GM12878 (cell line): ENCODE data around the gene HHIPL1. TPM values are rescaled to one million over a fixed set of nuclear protein-coding genes. Genes with fewer than 3 reads are reported as not detected.

Experiments used
- ATAC-seq: fragments of 200-7000 bp; cut with Tn5 transposase; 3 replicates; pipeline ENCODE4 v1.9.1; 2020; ENCODE audit warnings: mild to moderate bottlenecking, moderate library complexity
- BruUV-seq: library from RNA; stranded (reverse); fragments of 400-500 nt; replicated peaks from 2 replicates; lab custom pipeline; 2021; lab: Mats Ljungman, UMichigan
- CTCF ChIA-PET: fragments of 300-600 bp; sonication (Branson Sonifier 250); formaldehyde crosslinking; extraction: SDS; loops from one replicate; lab custom pipeline; 2021; ENCODE audit warnings: inconsistent platforms; lab: Yijun Ruan, JAX
- POLR2A ChIA-PET: fragments of 350-600 bp; formaldehyde crosslinking; extraction: SDS; loops from one replicate; lab custom pipeline; 2021; ENCODE audit warnings: inconsistent platforms; lab: Charles Lee
- RAD21 ChIA-PET: fragments of 300-600 bp; sonication (Branson Sonifier 250); formaldehyde crosslinking; loops from one replicate; lab custom pipeline; 2023; ENCODE audit warnings: antibody characterized with exemption; ENCODE audit not compliant: unreplicated experiment; lab: Charles Lee
- SMC1A ChIA-PET: fragments of 300-600 bp; sonication (Branson Sonifier 250); formaldehyde crosslinking; loops from one replicate; lab custom pipeline; 2023; ENCODE audit not compliant: unreplicated experiment, uncharacterized antibody; lab: Charles Lee
- DNase-seq: peaks from one replicate; pipeline ENCODE4 v3.0.0-alpha.2; 2011; ENCODE audit warnings: low read depth, low spot score
- FAIRE-seq: peaks from 3 replicates; lab custom pipeline; 2011; peaks lifted over from hg19 to GRCh38; lab: Jason Lieb, UNC
- H2AFZ ChIP-seq: 2 replicates; pipeline ENCODE4 v1.6.0; 2011; ENCODE audit warnings: low read depth, low read length, control low read depth; ENCODE audit not compliant: control insufficient read depth
- H3K27ac ChIP-seq: 2 replicates; pipeline ENCODE4 v1.5.1; 2011; ENCODE audit warnings: control low read depth; ENCODE audit not compliant: control insufficient read depth, insufficient read depth
- H3K27me3 ChIP-seq, 2 experiments: replicated peaks in 1 of 2; 2 replicates each; pipeline versions ENCODE4 v1.6.0 to v1.6.1; 2011; ENCODE audit warnings: low read length in 1 of 2; ENCODE audit not compliant: control insufficient read depth in 2 of 2, insufficient read depth in 2 of 2
- H3K36me3 ChIP-seq, 2 experiments: 2 replicates each; pipeline ENCODE4 v1.5.1; 2011; ENCODE audit warnings: low read length in 1 of 2; ENCODE audit not compliant: control insufficient read depth in 2 of 2, insufficient read depth in 2 of 2
- H3K4me1 ChIP-seq: 2 replicates; pipeline ENCODE4 v1.6.1; 2011; ENCODE audit warnings: mild to moderate bottlenecking, low read length, moderate library complexity, mixed read lengths; ENCODE audit not compliant: control insufficient read depth, insufficient read depth
- H3K4me2 ChIP-seq: 2 replicates; pipeline ENCODE4 v1.6.0; 2011; ENCODE audit warnings: control low read depth; ENCODE audit not compliant: control insufficient read depth, insufficient read depth
- H3K4me3 ChIP-seq: fragments of 200-600 bp; sonication (generic); 2 replicates; pipeline ENCODE4 v1.5.1; 2016
- H3K79me2 ChIP-seq: 2 replicates; pipeline ENCODE4 v1.6.0; 2011; ENCODE audit warnings: low read length; ENCODE audit not compliant: control insufficient read depth, insufficient read depth
- H3K9ac ChIP-seq: 2 replicates; pipeline ENCODE4 v1.8.0; 2011; ENCODE audit warnings: low read length, control low read depth, mixed read lengths; ENCODE audit not compliant: control insufficient read depth, insufficient read depth
- H3K9me3 ChIP-seq: replicated peaks from 3 replicates; pipeline ENCODE4 v1.5.1; 2011; ENCODE audit warnings: mild to moderate bottlenecking, low read length; ENCODE audit not compliant: control insufficient read depth, insufficient read depth
- H4K20me1 ChIP-seq: 2 replicates; pipeline ENCODE4 v1.6.0; 2011; ENCODE audit not compliant: control insufficient read depth, insufficient read depth
- CREB1 ChIP-seq: IDR thresholded peaks from 2 replicates; pipeline ENCODE4 v1.6.1; 2012; ENCODE audit warnings: low read depth, mild to moderate bottlenecking, inconsistent platforms
- SUZ12 ChIP-seq: fragments of 200-600 bp; sonication (generic); IDR thresholded peaks from one replicate; pipeline ENCODE4 v1.6.1; 2018; ENCODE audit warnings: antibody characterized with exemption, mild to moderate bottlenecking; ENCODE audit not compliant: unreplicated experiment
- WGBS: methylation state at CpG from one replicate; pipeline ENCODE4 v1.1.6; 2016; ENCODE audit warnings: low lambda C conversion rate; ENCODE audit not compliant: insufficient replicate concordance, insufficient coverage; ENCODE audit errors: missing lambda C conversion rate; 5-methylcytosine and 5-hydroxymethylcytosine counted together
- in situ Hi-C: fragments of 300-500 bp; cut with MboI; formaldehyde crosslinking; loops from 9 replicates; pipeline ENCODE4 v1.14.3; 2018; ENCODE audit warnings: mixed read lengths
- intact Hi-C: fragments of 100-400 bp; cut with micrococcal nuclease; formaldehyde crosslinking; loops from one replicate; pipeline ENCODE4 v1.14.2; 2022; ENCODE audit not compliant: unreplicated experiment
- polyA plus RNA-seq, 11 experiments: library from polyadenylated mRNA; depleted of rRNA in 4 of 11; unstranded in 6 of 11; stranded (reverse) in 5 of 11; fragments of >200 nt; fragmentation: Nextera tagmentation in 4 of 11; fragmentation: Illumina TruSeq in 1 of 11; extraction: Ambion mirVana in 4 of 11; extraction: Trizol in 1 of 11; gene quantifications; 1 replicate in 1 of 11; 2 replicates in 10 of 11; pipeline versions ENCODE4 v1.2.1 to v1.2.3, GENCODE V29; 2011 to 2016; ENCODE audit warnings: inconsistent platforms in 2 of 11, missing spikeins in 2 of 11, low read depth in 1 of 11
- total RNA-seq, 4 experiments: library from RNA; depleted of rRNA in 3 of 4; stranded (reverse); fragments of >200 nt in 3 of 4; fragmentation: Illumina TruSeq in 1 of 4; extraction: Trizol in 1 of 4; gene quantifications; 2 replicates each; pipeline versions ENCODE4 v1.2.1 to v1.2.3, GENCODE V29; 2013 to 2021
- TF ChIP-seq, protein P1 (sequence below): fragments of 450-650 bp; IDR thresholded peaks from 2 replicates; pipeline ENCODE4 v1.6.1; 2016; ENCODE audit warnings: mild to moderate bottlenecking
- TF ChIP-seq, protein P2 (sequence below): fragments of 150-350 bp; IDR thresholded peaks from 2 replicates; pipeline ENCODE4 v1.6.1; 2016; ENCODE audit warnings: low read depth, low read length
- TF ChIP-seq, protein P3 (sequence below): IDR thresholded peaks from 2 replicates; pipeline ENCODE4 v1.6.1; 2012; ENCODE audit warnings: low read depth, low read length, improper control_type of control experiment

The HHIPL1 gene
- total and polyA plus RNA-seq, 10 of the 15 experiments (the other 5 are each of a cell fraction or from before 2014, with no cell fraction given), result 0.09 TPM; not detected in 9

DNA sequence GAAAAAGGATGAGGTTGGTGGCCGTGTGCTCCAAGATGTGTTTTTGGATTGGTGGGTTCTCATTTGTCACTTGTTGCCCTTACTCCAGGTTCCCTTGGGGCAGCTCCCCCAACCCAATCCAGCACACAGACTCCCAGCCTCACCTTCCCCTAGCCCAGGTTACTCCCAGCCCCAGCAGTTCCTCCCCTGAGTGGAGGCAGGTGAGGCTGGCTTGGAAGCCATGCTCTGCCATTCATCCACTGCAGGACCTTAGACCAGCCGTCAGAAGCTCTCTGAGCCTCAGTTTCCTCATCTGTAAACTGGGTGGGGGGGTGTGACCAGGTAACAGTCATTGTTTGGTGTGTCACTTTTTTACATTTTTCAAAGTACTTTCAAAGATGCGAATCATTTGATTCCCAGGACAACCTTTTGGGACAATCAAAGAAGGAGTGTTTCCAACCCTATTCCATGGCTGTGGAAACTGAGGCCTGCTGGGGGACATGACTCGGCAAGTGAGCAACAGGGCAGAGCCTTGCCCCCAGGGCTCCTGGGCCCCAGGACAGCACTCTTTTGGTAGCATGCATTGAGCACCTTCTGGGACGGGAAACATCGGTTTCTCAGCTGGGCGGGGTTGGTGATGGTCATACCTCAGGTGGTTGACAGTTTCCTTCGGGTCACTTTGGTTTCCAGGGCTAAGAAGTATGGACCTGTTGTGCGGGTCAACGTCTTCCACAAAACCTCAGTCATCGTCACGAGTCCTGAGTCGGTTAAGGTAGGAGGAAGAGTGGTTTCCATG is 46.4 kb downstream of the HHIPL1 start (continued):
- TF ChIP-seq, protein P1, sequence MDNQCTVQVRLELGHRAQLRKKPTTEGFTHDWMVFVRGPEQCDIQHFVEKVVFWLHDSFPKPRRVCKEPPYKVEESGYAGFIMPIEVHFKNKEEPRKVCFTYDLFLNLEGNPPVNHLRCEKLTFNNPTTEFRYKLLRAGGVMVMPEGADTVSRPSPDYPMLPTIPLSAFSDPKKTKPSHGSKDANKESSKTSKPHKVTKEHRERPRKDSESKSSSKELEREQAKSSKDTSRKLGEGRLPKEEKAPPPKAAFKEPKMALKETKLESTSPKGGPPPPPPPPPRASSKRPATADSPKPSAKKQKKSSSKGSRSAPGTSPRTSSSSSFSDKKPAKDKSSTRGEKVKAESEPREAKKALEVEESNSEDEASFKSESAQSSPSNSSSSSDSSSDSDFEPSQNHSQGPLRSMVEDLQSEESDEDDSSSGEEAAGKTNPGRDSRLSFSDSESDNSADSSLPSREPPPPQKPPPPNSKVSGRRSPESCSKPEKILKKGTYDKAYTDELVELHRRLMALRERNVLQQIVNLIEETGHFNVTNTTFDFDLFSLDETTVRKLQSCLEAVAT, result no peak
- TF ChIP-seq, protein P2, sequence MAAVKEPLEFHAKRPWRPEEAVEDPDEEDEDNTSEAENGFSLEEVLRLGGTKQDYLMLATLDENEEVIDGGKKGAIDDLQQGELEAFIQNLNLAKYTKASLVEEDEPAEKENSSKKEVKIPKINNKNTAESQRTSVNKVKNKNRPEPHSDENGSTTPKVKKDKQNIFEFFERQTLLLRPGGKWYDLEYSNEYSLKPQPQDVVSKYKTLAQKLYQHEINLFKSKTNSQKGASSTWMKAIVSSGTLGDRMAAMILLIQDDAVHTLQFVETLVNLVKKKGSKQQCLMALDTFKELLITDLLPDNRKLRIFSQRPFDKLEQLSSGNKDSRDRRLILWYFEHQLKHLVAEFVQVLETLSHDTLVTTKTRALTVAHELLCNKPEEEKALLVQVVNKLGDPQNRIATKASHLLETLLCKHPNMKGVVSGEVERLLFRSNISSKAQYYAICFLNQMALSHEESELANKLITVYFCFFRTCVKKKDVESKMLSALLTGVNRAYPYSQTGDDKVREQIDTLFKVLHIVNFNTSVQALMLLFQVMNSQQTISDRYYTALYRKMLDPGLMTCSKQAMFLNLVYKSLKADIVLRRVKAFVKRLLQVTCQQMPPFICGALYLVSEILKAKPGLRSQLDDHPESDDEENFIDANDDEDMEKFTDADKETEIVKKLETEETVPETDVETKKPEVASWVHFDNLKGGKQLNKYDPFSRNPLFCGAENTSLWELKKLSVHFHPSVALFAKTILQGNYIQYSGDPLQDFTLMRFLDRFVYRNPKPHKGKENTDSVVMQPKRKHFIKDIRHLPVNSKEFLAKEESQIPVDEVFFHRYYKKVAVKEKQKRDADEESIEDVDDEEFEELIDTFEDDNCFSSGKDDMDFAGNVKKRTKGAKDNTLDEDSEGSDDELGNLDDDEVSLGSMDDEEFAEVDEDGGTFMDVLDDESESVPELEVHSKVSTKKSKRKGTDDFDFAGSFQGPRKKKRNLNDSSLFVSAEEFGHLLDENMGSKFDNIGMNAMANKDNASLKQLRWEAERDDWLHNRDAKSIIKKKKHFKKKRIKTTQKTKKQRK, result no peak

DNA sequence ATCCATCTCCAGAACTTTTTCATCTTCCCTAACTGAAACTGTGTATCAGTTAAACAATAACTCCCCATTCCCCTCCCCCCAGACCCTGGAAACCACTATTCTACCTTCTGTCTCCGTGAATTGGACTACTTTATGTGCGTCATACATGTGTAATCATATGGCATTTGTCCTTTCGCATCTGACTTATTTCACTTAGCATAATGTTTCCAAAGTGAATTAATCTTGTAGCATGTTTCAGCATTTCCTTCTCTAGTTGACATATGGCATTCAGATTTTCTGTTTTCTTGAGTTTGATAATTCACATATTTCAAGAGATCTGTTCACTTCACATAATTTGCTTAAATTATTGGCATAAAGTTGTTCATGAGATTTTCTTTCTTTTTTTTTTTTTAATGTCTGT is 49.0 kb downstream of the HHIPL1 start:
- no peaks in the 10 kb centered on the region for H3K79me2 ChIP-seq
- no peak overlapping the region for H3K4me2 ChIP-seq
- no peak overlapping the region for H2AFZ ChIP-seq
- BruUV-seq, result no TSS peak
- 59% methylated on average over 3 of the region's 3 CpGs for WGBS
- POLR2A ChIA-PET, result no interaction called here
- TF ChIP-seq, protein P3, sequence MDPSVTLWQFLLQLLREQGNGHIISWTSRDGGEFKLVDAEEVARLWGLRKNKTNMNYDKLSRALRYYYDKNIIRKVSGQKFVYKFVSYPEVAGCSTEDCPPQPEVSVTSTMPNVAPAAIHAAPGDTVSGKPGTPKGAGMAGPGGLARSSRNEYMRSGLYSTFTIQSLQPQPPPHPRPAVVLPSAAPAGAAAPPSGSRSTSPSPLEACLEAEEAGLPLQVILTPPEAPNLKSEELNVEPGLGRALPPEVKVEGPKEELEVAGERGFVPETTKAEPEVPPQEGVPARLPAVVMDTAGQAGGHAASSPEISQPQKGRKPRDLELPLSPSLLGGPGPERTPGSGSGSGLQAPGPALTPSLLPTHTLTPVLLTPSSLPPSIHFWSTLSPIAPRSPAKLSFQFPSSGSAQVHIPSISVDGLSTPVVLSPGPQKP, result no peak
- TF ChIP-seq SUZ12 (no peak), CREB1 (no peak)
- no peak overlapping the region for H3K9ac ChIP-seq
- no peaks in the 10 kb centered on the region for H3K36me3 ChIP-seq
- no peak for DNase-seq
- intact Hi-C loops, result no loop called here
- RAD21 ChIA-PET, result interaction anchor here (0.7 kb wide), 1 partner anchor 927 kb away, joined by 3 read pairs; no protein-coding TSS in a partner anchor
- no peaks in the 10 kb centered on the region for H3K9me3 ChIP-seq
- H3K4me3 ChIP-seq, result no peak overlapping the region
- no peaks in the 10 kb centered on the region for H3K4me1 ChIP-seq
- H3K27me3 ChIP-seq, result no peaks in the 10 kb centered on the region; a peak in 3 of 4 replicates
- CTCF ChIA-PET, result no interaction called here
- in situ Hi-C loops, result no loop called here
- ATAC-seq, result no peak
- no peak for FAIRE-seq
- SMC1A ChIA-PET, result no interaction called here
- H3K27ac ChIP-seq, result no peak overlapping the region
- no peaks in the 10 kb centered on the region for H4K20me1 ChIP-seq
